HG02763 (cell line): ENCODE data around the gene OR52N4.
"Not testable (repeated sequence)": the region's sequence is repeated elsewhere in the genome, so short reads cannot be mapped to it uniquely, and the experiment has no call there.

ENCODE experiments used
- ATAC-seq: cut with Tn5 transposase; IDR thresholded peaks from one replicate; pipeline ENCODE4 v1.9.1; 2021; ENCODE audit warnings: mild to moderate bottlenecking, moderate library complexity; ENCODE audit not compliant: unreplicated experiment

The OR52N4 gene

GRCh38 chr11:5753943-5754342, at the start of gene OR52N4:
OR52N4 (plus strand) TSS chr11:5754243; CDS start chr11:5754741, 498 bp downstream.
- ATAC-seq = no peak

GRCh38 chr11:5705688-5706087, 48.4 kb upstream of the OR52N4 start:
- no peak for ATAC-seq

- no peak for ATAC-seq
Observed at GRCh38 chr11:5712507-5712906, 41.5 kb upstream of the OR52N4 start.

- no peak for ATAC-seq
Observed at GRCh38 chr11:5713695-5714094, 40.3 kb upstream of the OR52N4 start.

GRCh38 chr11:5716518-5716917, 37.5 kb upstream of the OR52N4 start:
- ATAC-seq = not testable (repeated sequence)

- ATAC-seq = no peak
Observed at GRCh38 chr11:5719703-5720495, 34.1 kb upstream of the OR52N4 start.

- ATAC-seq = no peak
Observed at GRCh38 chr11:5722622-5723021, 31.4 kb upstream of the OR52N4 start.

GRCh38 chr11:5726351-5726750, 27.7 kb upstream of the OR52N4 start:
- no peak for ATAC-seq

GRCh38 chr11:5727691-5728090, 26.4 kb upstream of the OR52N4 start:
- ATAC-seq = no peak

GRCh38 chr11:5736396-5736795, 17.6 kb upstream of the OR52N4 start, which contains the start of gene OR56B1:
OR56B1 (plus strand) TSS chr11:5736448; CDS start chr11:5736517, 69 bp downstream.
- no peak for ATAC-seq

- no peak for ATAC-seq
Observed at GRCh38 chr11:5737091-5737490, 17.0 kb upstream of the OR52N4 start.

- no peak for ATAC-seq
Observed at GRCh38 chr11:5737670-5738392, 16.2 kb upstream of the OR52N4 start.

GRCh38 chr11:5738431-5738830, 15.6 kb upstream of the OR52N4 start:
- ATAC-seq = no peak

GRCh38 chr11:5746614-5747013, 7.4 kb upstream of the OR52N4 start:
- ATAC-seq = no peak

GRCh38 chr11:5749836-5750235, 4.2 kb upstream of the OR52N4 start:
- ATAC-seq = no peak

- no peak for ATAC-seq
Observed at GRCh38 chr11:5767056-5767455, 13.0 kb downstream of the OR52N4 start.

- no peak for ATAC-seq
Observed at GRCh38 chr11:5783255-5783654, 29.2 kb downstream of the OR52N4 start, which contains the start of gene OR52N5. OR52N5 (minus strand) TSS chr11:5783355; CDS start chr11:5778634, 4,721 bp downstream.

GRCh38 chr11:5791165-5791564, 37.1 kb downstream of the OR52N4 start, which contains the start of gene OR52N1:
OR52N1 (minus strand) TSS chr11:5791265; CDS start chr11:5788816, 2,449 bp downstream.
- ATAC-seq = no peak

- no peak for ATAC-seq
Observed at GRCh38 chr11:5796541-5796940, 42.5 kb downstream of the OR52N4 start.

GRCh38 chr11:5803982-5804381, 49.9 kb downstream of the OR52N4 start:
- ATAC-seq = no peak
